Ishikawa (cell line): Measurements from ENCODE around the gene LRRC4.
A peak's percentile ranks its signal among the peaks of the same experiment; 100 is the strongest.

Source experiments
- CEBPB ChIP-seq: IDR thresholded peaks from 2 replicates; pipeline ENCODE4 v1.6.1; 2012
- CREB1 ChIP-seq: IDR thresholded peaks from 2 replicates; pipeline ENCODE4 v1.6.1; 2012; ENCODE audit warnings: low read depth
- EGR1 ChIP-seq: IDR thresholded peaks from 2 replicates; pipeline ENCODE4 v1.6.1; 2012
- EP300 ChIP-seq: IDR thresholded peaks from 2 replicates; pipeline ENCODE4 v1.6.1; 2012; ENCODE audit warnings: borderline replicate concordance
- FOXM1 ChIP-seq: IDR thresholded peaks from 2 replicates; pipeline ENCODE4 v1.6.1; 2012; ENCODE audit warnings: low read depth, borderline replicate concordance
- MAX ChIP-seq: IDR thresholded peaks from 2 replicates; pipeline ENCODE4 v1.6.1; 2012
- NFIC ChIP-seq: IDR thresholded peaks from 2 replicates; pipeline ENCODE4 v1.6.1; 2012
- RAD21 ChIP-seq: IDR thresholded peaks from 2 replicates; pipeline ENCODE4 v1.6.1; 2012; ENCODE audit warnings: low read depth
- REST ChIP-seq: IDR thresholded peaks from 2 replicates; pipeline ENCODE4 v1.6.1; 2012; ENCODE audit warnings: low read depth, mild to moderate bottlenecking
- TAF1 ChIP-seq: IDR thresholded peaks from 2 replicates; pipeline ENCODE4 v1.6.1; 2012; ENCODE audit warnings: low read depth, mild to moderate bottlenecking
- TCF12 ChIP-seq: IDR thresholded peaks from 2 replicates; pipeline ENCODE4 v1.6.1; 2012; ENCODE audit warnings: low read depth
- TEAD4 ChIP-seq: IDR thresholded peaks from 2 replicates; pipeline ENCODE4 v1.6.1; 2012
- YY1 ChIP-seq: IDR thresholded peaks from 2 replicates; pipeline ENCODE4 v1.6.1; 2012; ENCODE audit warnings: low read depth
- ZBTB7A ChIP-seq: IDR thresholded peaks from 2 replicates; pipeline ENCODE4 v1.6.1; 2012; ENCODE audit warnings: low read depth
- TF ChIP-seq, protein P1 (sequence below): IDR thresholded peaks from 2 replicates; pipeline ENCODE4 v1.6.1; 2012

The LRRC4 gene

GRCh38 chr7:128037081-128037480, 5.8 kb upstream of the LRRC4 start:
- no peak for TF ChIP-seq CEBPB

GRCh38 chr7:128036226-128036940, 5.1 kb upstream of the LRRC4 start:
- TF ChIP-seq, protein P1, sequence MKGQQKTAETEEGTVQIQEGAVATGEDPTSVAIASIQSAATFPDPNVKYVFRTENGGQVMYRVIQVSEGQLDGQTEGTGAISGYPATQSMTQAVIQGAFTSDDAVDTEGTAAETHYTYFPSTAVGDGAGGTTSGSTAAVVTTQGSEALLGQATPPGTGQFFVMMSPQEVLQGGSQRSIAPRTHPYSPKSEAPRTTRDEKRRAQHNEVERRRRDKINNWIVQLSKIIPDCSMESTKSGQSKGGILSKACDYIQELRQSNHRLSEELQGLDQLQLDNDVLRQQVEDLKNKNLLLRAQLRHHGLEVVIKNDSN = no peak
- TF ChIP-seq FOXM1 = no peak
- TF ChIP-seq ZBTB7A = no peak
- TF ChIP-seq YY1 = no peak
- TF ChIP-seq TEAD4 = no peak
- TF ChIP-seq REST = no peak
- no peak for TF ChIP-seq CREB1
- TF ChIP-seq EGR1 = no peak
- no peak for TF ChIP-seq CEBPB
- TF ChIP-seq MAX = no peak
- no peak for TF ChIP-seq NFIC
- TF ChIP-seq TCF12 = no peak
- no peak for TF ChIP-seq RAD21
- no peak for TF ChIP-seq EP300
- no peak for TF ChIP-seq TAF1

- TF ChIP-seq RAD21 (peak; percentile 57), MAX (no peak)
These were observed 4.5 kb upstream of the LRRC4 start for GRCh38 chr7:128035712-128036111.

DNA sequence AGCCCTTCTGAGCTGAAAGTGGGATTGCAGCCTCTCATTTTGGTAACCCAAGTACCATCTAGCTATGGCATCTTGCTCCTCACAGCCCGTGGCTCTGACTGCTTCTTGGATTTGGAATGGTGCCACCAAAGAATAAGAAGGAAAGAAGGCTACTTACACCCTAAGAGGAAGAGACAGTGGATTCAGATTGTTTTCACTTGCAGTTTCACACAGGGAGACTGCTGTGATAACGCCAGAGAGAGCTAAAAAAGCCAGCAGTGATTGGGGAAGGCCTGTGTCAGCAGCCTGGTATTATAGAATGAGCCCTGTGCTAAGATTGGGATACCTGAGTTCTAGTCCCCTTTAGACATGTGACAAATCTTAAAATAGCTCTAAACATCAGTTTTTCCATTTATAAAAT, 3.6 kb upstream of the LRRC4 start:
- TF ChIP-seq YY1 (no peak), RAD21 (no peak), TCF12 (no peak), MAX (no peak), NFIC (no peak), REST (no peak), CREB1 (no peak), EGR1 (no peak), ZBTB7A (no peak), TAF1 (no peak), FOXM1 (no peak), EP300 (no peak), TEAD4 (no peak), CEBPB (no peak)

DNA sequence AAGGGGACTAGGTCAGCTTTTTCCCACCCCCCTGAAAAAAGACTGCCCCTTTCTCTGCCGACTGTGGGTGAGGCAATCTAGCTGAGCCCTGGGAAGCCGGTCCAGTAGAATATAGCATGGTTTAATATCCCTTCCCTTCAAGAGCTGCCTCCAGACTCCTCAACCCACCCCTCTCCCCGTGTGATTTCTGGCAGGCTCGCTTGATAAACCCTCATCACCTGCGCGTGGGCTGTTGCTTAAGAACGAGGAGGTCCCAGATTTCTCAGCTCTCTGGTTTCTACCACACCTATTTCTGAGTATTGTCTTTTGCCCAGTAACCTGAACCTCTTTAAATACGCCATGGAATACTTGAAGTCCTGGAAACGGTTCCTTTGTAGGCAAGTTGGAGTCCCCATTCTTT, 2.0 kb upstream of the LRRC4 start:
- no peak for TF ChIP-seq ZBTB7A
- TF ChIP-seq FOXM1 = no peak
- TF ChIP-seq REST = no peak
- TF ChIP-seq, protein P1 = no peak
- TF ChIP-seq TEAD4 = no peak
- TF ChIP-seq MAX = no peak
- TF ChIP-seq CREB1 = no peak
- TF ChIP-seq NFIC = no peak
